Transverse colon (tissue), 3 donors: ENCODE results near the gene IDNK.

ENCODE experiments used
- POLR2A ChIP-seq: fragments of 450-650 bp; IDR thresholded peaks from one replicate; pipeline ENCODE4 v1.6.1; 2016; ENCODE audit warnings: antibody characterized with exemption, mild to moderate bottlenecking, moderate library complexity
- TF ChIP-seq, protein P1 (sequence below), 5 experiments: fragments of 200-600 bp in 3 of 5; fragments of 450-650 bp in 2 of 5; sonication (generic) in 3 of 5; IDR thresholded peaks; 1 replicate in 2 of 5; 2 replicates in 3 of 5; pipeline ENCODE4 v1.5.1; 2016 to 2017; ENCODE audit warnings: antibody characterized with exemption in 5 of 5, inconsistent platforms in 3 of 5, mild to moderate bottlenecking in 2 of 5, moderate library complexity in 1 of 5

DNA sequence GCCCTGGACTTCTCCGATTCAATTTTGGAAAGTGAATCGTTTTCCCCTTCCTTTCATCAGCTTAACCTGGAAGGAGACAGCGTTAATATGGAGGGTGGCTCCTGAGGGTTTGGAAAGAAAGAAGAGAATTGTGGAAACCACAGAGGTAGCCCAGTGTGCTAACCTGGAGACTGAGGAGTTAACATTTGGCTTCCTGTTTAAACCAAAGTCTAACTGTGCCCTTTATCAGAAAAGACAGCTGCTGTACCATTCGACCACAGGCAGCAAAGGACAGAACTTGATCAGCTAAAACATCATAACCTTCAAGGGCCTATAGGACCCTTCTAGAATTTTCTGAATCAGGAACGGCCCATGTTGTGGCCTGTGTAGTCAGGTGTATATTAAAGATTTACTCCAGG, 735 bp downstream of the IDNK start:
- no peak for TF ChIP-seq POLR2A
- TF ChIP-seq, protein P1, sequence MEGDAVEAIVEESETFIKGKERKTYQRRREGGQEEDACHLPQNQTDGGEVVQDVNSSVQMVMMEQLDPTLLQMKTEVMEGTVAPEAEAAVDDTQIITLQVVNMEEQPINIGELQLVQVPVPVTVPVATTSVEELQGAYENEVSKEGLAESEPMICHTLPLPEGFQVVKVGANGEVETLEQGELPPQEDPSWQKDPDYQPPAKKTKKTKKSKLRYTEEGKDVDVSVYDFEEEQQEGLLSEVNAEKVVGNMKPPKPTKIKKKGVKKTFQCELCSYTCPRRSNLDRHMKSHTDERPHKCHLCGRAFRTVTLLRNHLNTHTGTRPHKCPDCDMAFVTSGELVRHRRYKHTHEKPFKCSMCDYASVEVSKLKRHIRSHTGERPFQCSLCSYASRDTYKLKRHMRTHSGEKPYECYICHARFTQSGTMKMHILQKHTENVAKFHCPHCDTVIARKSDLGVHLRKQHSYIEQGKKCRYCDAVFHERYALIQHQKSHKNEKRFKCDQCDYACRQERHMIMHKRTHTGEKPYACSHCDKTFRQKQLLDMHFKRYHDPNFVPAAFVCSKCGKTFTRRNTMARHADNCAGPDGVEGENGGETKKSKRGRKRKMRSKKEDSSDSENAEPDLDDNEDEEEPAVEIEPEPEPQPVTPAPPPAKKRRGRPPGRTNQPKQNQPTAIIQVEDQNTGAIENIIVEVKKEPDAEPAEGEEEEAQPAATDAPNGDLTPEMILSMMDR (IDR thresholded peaks at IDR 0.05) = no peak
